Lower lobe of right lung (tissue), 2 donors: ENCODE measurements around the gene SLC25A33. TPM values are rescaled to one million over a fixed set of nuclear protein-coding genes. Genes with fewer than 3 reads are reported as not detected.
"Not testable (repeated sequence)": the region's sequence is repeated elsewhere in the genome, so short reads cannot be mapped to it uniquely, and the experiment has no call there.

Experiments
- ATAC-seq, 2 donors: fragments of 200-7000 bp; cut with Tn5 transposase; one replicate each; pipeline ENCODE4 v1.9.1; 2020 to 2022; ENCODE audit warnings: mild to moderate bottlenecking in 2 of 2, moderate library complexity in 2 of 2
- DNase-seq: peaks from one replicate; pipeline ENCODE4 v3.0.0-alpha.2; 2020
- H3K27ac ChIP-seq: fragments of 200-600 bp; one replicate; pipeline ENCODE4 v1.8.0; 2022
- H3K27me3 ChIP-seq: fragments of 200-600 bp; one replicate; pipeline ENCODE4 v1.8.0; 2022; ENCODE audit warnings: low read depth
- H3K36me3 ChIP-seq: fragments of 200-600 bp; one replicate; pipeline ENCODE4 v1.8.0; 2022; ENCODE audit warnings: mild to moderate bottlenecking
- H3K4me1 ChIP-seq: fragments of 200-600 bp; one replicate; pipeline ENCODE4 v1.8.0; 2022
- H3K4me3 ChIP-seq: fragments of 200-600 bp; one replicate; pipeline ENCODE4 v1.8.0; 2022; ENCODE audit warnings: mild to moderate bottlenecking
- H3K9me3 ChIP-seq: fragments of 200-600 bp; one replicate; pipeline ENCODE4 v1.8.0; 2022
- intact Hi-C: fragments of 100-400 bp; cut with DNase I; formaldehyde crosslinking; loops from one replicate; pipeline ENCODE4 v1.11.0; 2022
- total RNA-seq: library from RNA; stranded (reverse); fragmentation: NEBNext Ultra II Directional; extraction: Animal tissue kit (Norgen Biotek cat#: 25700); gene quantifications from one replicate; pipeline ENCODE4 v1.2.1, GENCODE V29; 2021
- TF ChIP-seq, protein P1 (sequence below): fragments of 200-600 bp; IDR thresholded peaks from one replicate; pipeline ENCODE4 v1.8.0; 2022; ENCODE audit warnings: antibody characterized with exemption, mild to moderate bottlenecking
- donor health status: DM: no; HTN: yes; CAD: no; lungs with severe emphysema.

The SLC25A33 gene
- total RNA-seq, 1 donor from 2014 or later = 3.9 TPM

DNA sequence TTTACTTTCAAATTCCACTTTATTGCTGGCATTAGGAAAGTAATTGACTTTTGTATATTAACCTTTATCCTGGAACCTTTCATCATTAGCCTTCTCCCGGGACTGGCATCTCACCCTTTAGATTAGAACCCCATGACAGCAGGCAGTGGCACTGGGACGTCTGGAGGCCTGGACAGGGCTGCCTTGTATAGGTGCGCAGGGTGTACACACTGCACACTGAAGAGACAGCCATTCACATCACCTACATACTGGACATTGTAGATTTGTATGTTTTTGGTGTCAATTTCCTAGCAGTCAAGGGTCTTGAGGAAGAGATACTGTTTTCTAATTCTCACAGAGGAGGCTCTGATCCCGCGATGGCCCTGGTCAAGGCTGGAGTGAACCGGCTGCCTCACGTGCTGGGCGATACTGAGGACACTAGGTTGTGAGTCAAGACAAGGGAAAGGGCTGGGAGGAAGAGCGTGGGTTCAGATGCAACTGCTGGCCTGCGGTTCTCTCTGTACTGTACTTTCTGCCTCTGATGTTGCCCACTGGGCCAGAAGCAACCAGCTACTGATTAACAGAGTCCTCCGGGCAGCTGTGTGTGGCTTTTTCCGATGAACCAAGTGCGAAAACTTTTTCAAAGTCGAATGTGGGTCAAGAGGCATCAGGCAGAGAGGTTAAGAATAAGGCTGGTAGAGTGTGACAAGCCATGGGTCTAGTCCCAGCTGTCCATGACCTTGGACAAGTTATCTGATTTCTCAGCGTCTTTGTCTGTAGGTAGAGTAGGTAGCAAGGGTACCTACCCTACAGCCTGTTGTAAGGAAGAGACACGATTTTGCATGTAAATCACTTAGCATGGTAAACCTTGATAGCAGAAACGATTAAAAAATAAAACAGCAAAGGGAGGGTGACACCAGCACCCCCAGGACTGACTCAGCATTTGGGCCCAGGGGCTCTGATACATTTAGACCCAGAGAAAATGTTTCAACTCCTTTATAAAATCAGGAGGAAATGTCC lies 38.2 kb upstream of the SLC25A33 start:
- no peaks in the 10 kb centered on the region for H3K36me3 ChIP-seq
- DNase-seq = no peak
- no peaks in the 10 kb centered on the region for H3K9me3 ChIP-seq
- intact Hi-C loops = no loop called here
- H3K27me3 ChIP-seq = no peaks in the 10 kb centered on the region
- TF ChIP-seq, protein P1, sequence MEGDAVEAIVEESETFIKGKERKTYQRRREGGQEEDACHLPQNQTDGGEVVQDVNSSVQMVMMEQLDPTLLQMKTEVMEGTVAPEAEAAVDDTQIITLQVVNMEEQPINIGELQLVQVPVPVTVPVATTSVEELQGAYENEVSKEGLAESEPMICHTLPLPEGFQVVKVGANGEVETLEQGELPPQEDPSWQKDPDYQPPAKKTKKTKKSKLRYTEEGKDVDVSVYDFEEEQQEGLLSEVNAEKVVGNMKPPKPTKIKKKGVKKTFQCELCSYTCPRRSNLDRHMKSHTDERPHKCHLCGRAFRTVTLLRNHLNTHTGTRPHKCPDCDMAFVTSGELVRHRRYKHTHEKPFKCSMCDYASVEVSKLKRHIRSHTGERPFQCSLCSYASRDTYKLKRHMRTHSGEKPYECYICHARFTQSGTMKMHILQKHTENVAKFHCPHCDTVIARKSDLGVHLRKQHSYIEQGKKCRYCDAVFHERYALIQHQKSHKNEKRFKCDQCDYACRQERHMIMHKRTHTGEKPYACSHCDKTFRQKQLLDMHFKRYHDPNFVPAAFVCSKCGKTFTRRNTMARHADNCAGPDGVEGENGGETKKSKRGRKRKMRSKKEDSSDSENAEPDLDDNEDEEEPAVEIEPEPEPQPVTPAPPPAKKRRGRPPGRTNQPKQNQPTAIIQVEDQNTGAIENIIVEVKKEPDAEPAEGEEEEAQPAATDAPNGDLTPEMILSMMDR = no peak
- no peak overlapping the region for H3K4me3 ChIP-seq
- ATAC-seq = no peak
- no peaks in the 10 kb centered on the region for H3K4me1 ChIP-seq
- H3K27ac ChIP-seq = no peak overlapping the region

DNA sequence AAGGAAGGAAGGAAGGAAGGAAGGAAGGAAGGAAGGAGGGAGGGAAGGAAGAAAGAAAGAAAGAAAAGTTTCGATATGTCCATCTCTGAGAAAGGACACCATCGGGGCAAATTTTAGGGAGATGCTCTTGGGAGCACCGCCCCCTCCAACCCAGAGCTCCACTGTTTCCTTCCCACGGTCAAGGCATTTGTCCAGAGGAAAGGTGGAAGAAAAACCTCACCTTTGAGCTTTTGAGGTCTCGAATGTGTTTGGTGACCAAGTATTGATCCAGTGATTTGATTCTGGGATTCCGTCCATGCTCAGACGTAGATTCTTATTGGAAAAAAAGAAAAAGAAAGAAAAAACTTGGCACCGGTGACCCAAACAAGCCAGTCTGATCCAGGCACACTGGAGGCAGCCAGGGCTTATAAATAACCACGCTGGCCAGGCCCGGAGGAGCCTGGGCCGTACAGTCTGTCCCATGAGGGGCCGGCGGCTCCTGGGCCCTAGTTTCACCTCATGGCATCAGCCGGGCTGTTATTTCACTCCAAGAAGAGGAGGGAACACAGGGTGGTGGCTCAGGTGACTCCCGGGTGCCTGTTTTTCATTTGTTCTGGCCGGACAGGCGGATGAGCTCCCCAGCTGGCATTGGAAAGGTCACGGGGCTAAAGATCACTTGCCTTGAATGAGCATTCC lies 36.1 kb upstream of the SLC25A33 start:
- Histone ChIP-seq H3K36me3 (no peaks in the 10 kb centered on the region), H3K27me3 (no peaks in the 10 kb centered on the region), H3K9me3 (no peaks in the 10 kb centered on the region), H3K4me1 (no peaks in the 10 kb centered on the region), H3K4me3 (no peak overlapping the region), H3K27ac (no peak overlapping the region)
- ATAC-seq (no peak), DNase-seq (no peak)
- intact Hi-C loops = no loop called here
- TF ChIP-seq, protein P1 = no peak

DNA sequence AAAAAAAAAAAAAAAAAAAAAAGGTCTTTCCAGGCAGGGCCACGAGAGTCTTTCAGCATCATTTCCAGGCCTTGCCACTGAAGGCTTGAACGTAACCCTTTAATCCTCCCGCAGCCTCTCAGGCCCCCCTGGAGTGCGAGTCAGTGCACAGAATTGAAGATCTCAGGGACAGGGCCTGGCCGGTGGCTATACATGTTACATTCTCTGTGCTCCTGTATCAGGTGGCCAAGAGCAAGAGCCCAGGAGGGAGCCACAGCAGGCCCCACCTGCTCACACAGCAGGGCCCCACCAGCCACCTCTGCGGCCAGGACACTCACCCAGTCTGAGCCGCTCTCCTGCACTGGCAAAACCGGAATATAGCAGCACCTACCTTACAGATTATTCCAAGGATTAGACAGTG lies 34.1 kb upstream of the SLC25A33 start:
- H3K27me3 ChIP-seq = no peaks in the 10 kb centered on the region
- TF ChIP-seq, protein P1 = no peak
- ATAC-seq = no peak
- DNase-seq = no peak
- no peak overlapping the region for H3K4me3 ChIP-seq
- H3K27ac ChIP-seq = no peak overlapping the region
- intact Hi-C loops = no loop called here
- no peaks in the 10 kb centered on the region for H3K4me1 ChIP-seq
- no peaks in the 10 kb centered on the region for H3K9me3 ChIP-seq
- H3K36me3 ChIP-seq = no peaks in the 10 kb centered on the region

DNA sequence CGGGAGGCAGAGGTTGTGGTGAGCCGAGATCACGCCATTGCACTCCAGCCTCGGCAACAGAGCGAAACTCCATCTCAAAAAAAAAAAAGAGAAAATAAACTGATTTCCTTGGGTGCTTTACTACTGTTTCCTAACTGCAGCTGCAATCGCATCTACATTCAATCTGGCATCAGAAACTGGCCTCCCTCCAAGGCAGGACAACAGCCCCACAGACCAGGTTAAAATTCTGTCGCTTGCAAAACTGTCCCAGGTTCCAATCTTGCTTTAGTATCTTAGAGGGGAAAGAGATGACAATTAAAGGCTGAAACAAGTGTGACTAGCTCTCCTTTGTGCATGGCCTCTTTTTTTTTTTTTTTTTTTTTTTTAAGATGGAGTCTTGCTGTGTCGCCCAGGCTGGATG lies 32.4 kb upstream of the SLC25A33 start:
- Histone ChIP-seq H3K27ac (no peak overlapping the region), H3K36me3 (no peaks in the 10 kb centered on the region), H3K27me3 (no peaks in the 10 kb centered on the region), H3K9me3 (no peaks in the 10 kb centered on the region), H3K4me1 (no peaks in the 10 kb centered on the region), H3K4me3 (no peak overlapping the region)
- ATAC-seq (no peak), DNase-seq (no peak)
- intact Hi-C loops = no loop called here
- TF ChIP-seq, protein P1 = no peak

DNA sequence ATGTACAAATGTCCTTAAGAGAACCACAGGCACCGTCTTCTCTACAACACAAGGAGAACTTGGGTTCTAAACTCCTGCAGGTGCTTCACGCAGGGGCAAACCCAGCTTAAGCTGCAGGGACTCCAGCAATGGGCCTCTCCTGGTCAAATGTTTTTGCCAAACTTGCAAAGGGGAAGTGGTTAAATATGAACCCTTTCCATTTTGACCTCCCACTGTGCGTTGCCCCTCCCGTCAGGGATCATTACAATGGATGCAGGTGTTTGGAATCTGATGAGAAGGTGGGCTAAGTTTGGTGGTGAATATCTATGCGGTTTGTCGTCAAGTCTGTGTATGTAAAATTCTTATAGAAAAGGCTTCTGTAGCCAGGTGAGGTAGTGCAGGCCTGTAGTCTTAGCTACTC lies 29.1 kb upstream of the SLC25A33 start:
- no peaks in the 10 kb centered on the region for H3K4me1 ChIP-seq
- ATAC-seq (no peak), DNase-seq (no peak)
- H3K4me3 ChIP-seq = no peak overlapping the region
- no peak overlapping the region for H3K27ac ChIP-seq
- intact Hi-C loops = no loop called here
- no peaks in the 10 kb centered on the region for H3K9me3 ChIP-seq
- no peaks in the 10 kb centered on the region for H3K36me3 ChIP-seq
- H3K27me3 ChIP-seq = no peaks in the 10 kb centered on the region
- TF ChIP-seq, protein P1 = no peak

DNA sequence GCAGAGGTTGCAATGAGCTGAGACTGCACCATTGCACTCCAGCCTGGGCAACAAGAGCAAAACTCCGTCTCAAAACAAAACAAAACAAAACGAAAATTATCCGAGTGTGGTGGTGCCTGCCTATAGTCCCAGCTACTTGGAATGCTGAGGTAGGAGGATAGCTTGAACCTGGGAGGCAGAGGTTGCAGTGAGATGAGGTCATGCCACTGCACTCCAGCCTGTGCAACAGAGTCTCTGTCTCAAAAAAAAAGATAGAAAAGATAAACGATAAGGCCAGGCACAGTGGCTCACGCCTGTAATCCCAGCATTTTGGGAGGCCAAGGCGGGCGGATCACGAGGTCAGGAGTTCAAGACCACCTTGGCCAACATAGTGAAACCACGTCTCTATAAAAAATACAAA lies 23.7 kb upstream of the SLC25A33 start:
- H3K27me3 ChIP-seq, ATAC-seq, intact Hi-C loops, H3K4me3 ChIP-seq, H3K9me3 ChIP-seq, DNase-seq, H3K27ac ChIP-seq, H3K4me1 ChIP-seq, H3K36me3 ChIP-seq: not testable (repeated sequence)
